ENCODE results near the gene KAZN.

DNA sequence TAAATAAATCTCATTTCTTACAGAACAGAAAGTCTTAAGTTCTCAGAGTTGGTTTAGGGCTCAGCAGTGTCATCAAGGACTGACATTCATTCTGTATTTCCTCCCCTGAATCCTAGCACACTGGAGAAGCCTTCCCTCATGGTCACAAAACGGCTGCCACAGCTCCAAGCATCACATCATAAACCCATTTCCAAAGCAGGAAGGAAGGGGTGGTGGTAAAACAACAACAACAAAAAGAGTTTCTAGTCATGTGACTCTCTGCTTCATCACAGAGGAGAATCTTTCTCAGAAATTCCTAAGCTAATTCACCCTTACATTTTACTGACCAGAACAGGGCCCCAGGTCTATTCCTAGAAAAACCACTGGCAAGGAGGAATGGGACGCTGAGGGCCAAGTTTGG is 210.3 kb downstream of the KAZN start:
- TF ChIP-seq CTCF (IDR thresholded peaks at IDR 0.05; ENCODE audit: control extremely low read depth in 1 of 3, insufficient read depth in 1 of 3, low read depth in 1 of 3, low read length in 3 of 3): no peak
- no peak for TF ChIP-seq POLR2A (IDR thresholded peaks at IDR 0.05; ENCODE audit: control extremely low read depth in 1 of 2, low read depth in 2 of 2, low read length in 2 of 2)
